IMR-90 (cell line): Measurements from ENCODE around the gene INSM1. TPM values are rescaled to one million over a fixed set of nuclear protein-coding genes. Genes with fewer than 3 reads are reported as not detected.

Experiments used
- ATAC-seq: fragments of 200-7000 bp; cut with Tn5 transposase; 2 replicates; pipeline ENCODE4 v1.9.1; 2020; ENCODE audit warnings: low read depth, mild to moderate bottlenecking, moderate library complexity
- BruUV-seq: library from RNA; stranded (reverse); fragments of 400-500 nt; replicated peaks from 2 replicates; lab custom pipeline; 2021; lab: Mats Ljungman, UMichigan
- CTCF ChIA-PET: fragments of 300-600 bp; formaldehyde crosslinking; extraction: SDS; loops from one replicate; lab custom pipeline; 2021; ENCODE audit warnings: antibody characterized with exemption; lab: Yijun Ruan, JAX
- POLR2A ChIA-PET: fragments of 300-600 bp; sonication (Branson Sonifier 250); formaldehyde crosslinking; loops from one replicate; lab custom pipeline; 2022; ENCODE audit warnings: antibody characterized with exemption; ENCODE audit not compliant: unreplicated experiment; lab: Charles Lee
- DNase-seq: peaks from one replicate; pipeline ENCODE4 v3.0.0; 2013
- H2AFZ ChIP-seq: replicated peaks from 2 replicates; pipeline ENCODE3; 2013; ENCODE audit warnings: low read length, mild to moderate bottlenecking; ENCODE audit not compliant: poor library complexity
- H2AK5ac ChIP-seq: 2 replicates; pipeline ENCODE4 v1.6.1; 2013; ENCODE audit warnings: low read depth, low read length, inconsistent platforms
- H2AK9ac ChIP-seq: replicated peaks from 2 replicates; pipeline ENCODE3; 2013; ENCODE audit warnings: mild to moderate bottlenecking, low read depth, low read length, moderate library complexity; ENCODE audit not compliant: poor library complexity
- H2BK120ac ChIP-seq: 2 replicates; pipeline ENCODE4 v1.6.1; 2013; ENCODE audit warnings: low read depth, low read length, inconsistent platforms
- H2BK15ac ChIP-seq: 3 replicates; pipeline ENCODE4 v1.6.1; 2013; ENCODE audit warnings: low read depth, low read length, inconsistent platforms
- H2BK20ac ChIP-seq: 2 replicates; pipeline ENCODE4 v1.6.1; 2013; ENCODE audit warnings: low read depth, mild to moderate bottlenecking, inconsistent platforms, low read length, moderate library complexity
- H2BK5ac ChIP-seq: 2 replicates; pipeline ENCODE4 v1.6.1; 2013; ENCODE audit warnings: mild to moderate bottlenecking, low read depth, low read length, inconsistent platforms; ENCODE audit not compliant: poor library complexity, severe bottlenecking
- H3K14ac ChIP-seq: replicated peaks from 2 replicates; pipeline ENCODE4 v1.6.1; 2013; ENCODE audit warnings: low read depth, low read length, inconsistent platforms
- H3K18ac ChIP-seq: 2 replicates; pipeline ENCODE4 v1.6.1; 2013; ENCODE audit warnings: low read depth, low read length, control low read depth
- H3K23ac ChIP-seq: 2 replicates; pipeline ENCODE4 v1.6.1; 2013; ENCODE audit warnings: low read depth, low read length, inconsistent platforms
- H3K27ac ChIP-seq: 2 replicates; pipeline ENCODE4 v1.5.1; 2013; ENCODE audit warnings: mild to moderate bottlenecking, control low read depth, low read length; ENCODE audit not compliant: insufficient read depth
- H3K27me3 ChIP-seq: 2 replicates; pipeline ENCODE4 v1.6.1; 2013; ENCODE audit warnings: low read length; ENCODE audit not compliant: control insufficient read depth, insufficient read depth
- H3K36me3 ChIP-seq: 2 replicates; pipeline ENCODE4 v1.6.1; 2013; ENCODE audit warnings: low read length, mixed read lengths; ENCODE audit not compliant: control insufficient read depth, insufficient read depth
- H3K4ac ChIP-seq: 2 replicates; pipeline ENCODE4 v1.6.1; 2013; ENCODE audit warnings: low read depth, low read length, inconsistent platforms
- H3K4me1 ChIP-seq: 2 replicates; pipeline ENCODE4 v1.6.1; 2013; ENCODE audit warnings: low read length, mixed read lengths; ENCODE audit not compliant: control insufficient read depth, insufficient read depth
- H3K4me2 ChIP-seq: 2 replicates; pipeline ENCODE4 v1.6.1; 2013; ENCODE audit warnings: low read depth, mild to moderate bottlenecking, control low read depth, low read length, moderate library complexity
- H3K4me3 ChIP-seq: 2 replicates; pipeline ENCODE4 v1.5.1; 2013; ENCODE audit warnings: low read depth, mild to moderate bottlenecking, control low read depth, low read length, moderate library complexity; ENCODE audit not compliant: insufficient read depth
- H3K56ac ChIP-seq: 2 replicates; pipeline ENCODE4 v1.6.1; 2013; ENCODE audit warnings: low read length, inconsistent platforms; ENCODE audit not compliant: insufficient read depth; ENCODE audit errors: extremely low read depth
- H3K79me1 ChIP-seq, 2 experiments: 2 replicates each; pipeline ENCODE4 v1.6.1; 2013; ENCODE audit warnings: low read length in 2 of 2, inconsistent platforms in 1 of 2, low read depth in 1 of 2
- H3K9ac ChIP-seq: 2 replicates; pipeline ENCODE4 v1.6.1; 2013; ENCODE audit warnings: low read depth, low read length, control low read depth
- H3K9me1 ChIP-seq: 2 replicates; pipeline ENCODE4 v1.6.1; 2013; ENCODE audit warnings: low read length, inconsistent platforms; ENCODE audit not compliant: insufficient read depth
- H3K9me3 ChIP-seq: 2 replicates; pipeline ENCODE4 v1.6.1; 2013; ENCODE audit warnings: low read length; ENCODE audit not compliant: control insufficient read depth, insufficient read depth
- H4K20me1 ChIP-seq: 2 replicates; pipeline ENCODE4 v1.6.1; 2013; ENCODE audit warnings: low read length, inconsistent platforms; ENCODE audit not compliant: insufficient read depth
- H4K5ac ChIP-seq: 2 replicates; pipeline ENCODE4 v1.6.1; 2013; ENCODE audit warnings: mild to moderate bottlenecking, low read depth, low read length, control low read depth
- H4K8ac ChIP-seq, 2 experiments: 2 replicates each; pipeline ENCODE4 v1.6.1; 2013; ENCODE audit warnings: low read depth in 2 of 2, low read length in 2 of 2, control low read depth in 1 of 2, inconsistent platforms in 1 of 2
- H4K91ac ChIP-seq: 2 replicates; pipeline ENCODE4 v1.6.1; 2013; ENCODE audit warnings: low read depth, low read length, inconsistent platforms; ENCODE audit not compliant: insufficient read depth
- BHLHE40 ChIP-seq: fragments of 150-350 bp; IDR thresholded peaks from 2 replicates; pipeline ENCODE4 v1.6.1; 2016; ENCODE audit warnings: mild to moderate bottlenecking, low read depth, low read length
- CEBPB ChIP-seq: IDR thresholded peaks from 2 replicates; pipeline ENCODE4 v1.6.1; 2012; ENCODE audit warnings: low read depth, low read length, improper control_type of control experiment
- FOS ChIP-seq: fragments of 150-350 bp; IDR thresholded peaks from 2 replicates; pipeline ENCODE4 v1.6.1; 2016; ENCODE audit warnings: low read depth, low read length
- MAZ ChIP-seq: IDR thresholded peaks from 2 replicates; pipeline ENCODE4 v1.6.1; 2012; ENCODE audit warnings: low read depth, mild to moderate bottlenecking, low read length, improper control_type of control experiment, moderate library complexity, borderline replicate concordance
- MXI1 ChIP-seq: IDR thresholded peaks from 2 replicates; pipeline ENCODE4 v1.6.1; 2012; ENCODE audit warnings: low read depth, mild to moderate bottlenecking, low read length, moderate library complexity, borderline replicate concordance
- NFE2L2 ChIP-seq: fragments of 150-350 bp; IDR thresholded peaks from 2 replicates; pipeline ENCODE4 v1.6.1; 2016; ENCODE audit warnings: low read depth, mild to moderate bottlenecking, low read length
- RCOR1 ChIP-seq: IDR thresholded peaks from 2 replicates; pipeline ENCODE4 v1.6.1; 2012; ENCODE audit warnings: mild to moderate bottlenecking, low read length, improper control_type of control experiment; ENCODE audit not compliant: insufficient replicate concordance
- SMC3 ChIP-seq: fragments of 150-350 bp; IDR thresholded peaks from 2 replicates; pipeline ENCODE4 v1.6.1; 2016; ENCODE audit warnings: low read depth, mild to moderate bottlenecking, antibody characterized with exemption, low read length, moderate library complexity
- WGBS, 2 experiments: methylation state at CpG; one replicate each; pipeline versions ENCODE4 v1.1.5 to v1.1.7; 2013; ENCODE audit warnings: missing lambda C conversion rate in 2 of 2; ENCODE audit not compliant: insufficient read length in 1 of 2; ENCODE audit errors: extremely low coverage in 2 of 2; 5-methylcytosine and 5-hydroxymethylcytosine counted together
- dilution Hi-C: fragments of 300-500 bp; cut with HindIII; formaldehyde crosslinking; loops from one replicate; pipeline ENCODE4 v1.14.3; 2018; ENCODE audit warnings: low sequenced_read_pairs; ENCODE audit not compliant: unreplicated experiment
- in situ Hi-C: fragments of 300-500 bp; cut with MboI; formaldehyde crosslinking; loops from 3 replicates; pipeline ENCODE4 v1.14.3; 2019; ENCODE audit warnings: low sequenced_read_pairs, inconsistent platforms, mixed read lengths
- intact Hi-C: fragments of 100-400 bp; cut with micrococcal nuclease; formaldehyde crosslinking; loops from 2 replicates; pipeline ENCODE4 v1.10.0; 2022
- polyA plus RNA-seq, 3 experiments: library from polyadenylated mRNA; depleted of rRNA; stranded (reverse); fragments of >200 nt; gene quantifications; 2 replicates each; pipeline ENCODE4 v1.2.3, GENCODE V29; 2012; ENCODE audit warnings: low replicate concordance in 1 of 3
- total RNA-seq: library from RNA; depleted of rRNA; stranded (reverse); fragments of >200 nt; gene quantifications from 2 replicates; pipeline ENCODE4 v1.2.3, GENCODE V29; 2012

The INSM1 gene
- total and polyA plus RNA-seq, 2 of the 4 experiments (the other 2 are of a cell fraction): not detected

DNA sequence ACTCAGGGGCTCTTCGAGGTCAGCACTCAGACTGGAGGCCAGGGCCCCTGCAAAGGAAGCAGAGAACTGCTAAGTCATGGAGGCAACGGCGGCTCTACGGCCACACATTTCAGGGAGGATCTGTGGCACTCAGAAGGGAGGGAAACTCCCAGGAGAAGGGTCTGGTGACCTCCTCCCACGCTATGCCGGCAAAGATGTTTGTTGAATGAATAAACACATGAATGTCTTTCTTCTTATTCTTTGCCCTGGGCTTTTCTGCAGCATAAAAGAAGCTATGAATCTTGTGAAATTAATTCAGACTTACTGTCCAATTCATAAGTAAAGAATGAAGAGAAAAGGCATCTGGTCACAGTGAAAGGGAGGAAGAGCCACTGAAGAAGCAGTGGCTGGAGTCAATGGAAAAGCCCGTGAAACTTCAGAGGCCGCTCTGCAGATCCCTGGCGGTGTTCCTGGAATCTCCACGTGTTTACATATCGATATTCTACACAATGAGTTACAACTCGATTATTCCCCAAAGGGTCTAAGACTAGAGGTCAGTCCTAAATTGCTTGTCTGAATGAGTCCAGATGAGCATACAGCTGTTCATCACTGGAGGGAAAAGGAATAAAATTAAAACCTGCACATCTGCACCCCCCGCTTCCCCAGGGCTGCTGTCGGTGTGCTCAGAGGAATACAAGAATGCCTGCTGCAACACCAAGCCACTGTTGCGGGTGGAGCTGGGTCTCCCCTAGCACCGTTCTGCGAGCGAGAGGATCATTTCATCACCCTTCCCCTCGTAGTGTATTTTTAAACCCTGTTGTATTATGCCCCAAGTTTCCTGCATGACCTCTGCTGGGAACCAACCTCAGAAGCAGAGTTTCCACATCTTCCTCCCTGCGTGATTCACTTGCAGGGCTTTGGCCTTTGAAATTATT lies 25.6 kb downstream of the INSM1 start:
- H2BK20ac ChIP-seq: peak overlapping the region; percentile 89
- H2AK9ac ChIP-seq: no peak overlapping the region
- no peak overlapping the region for H3K4me3 ChIP-seq
- H2BK120ac ChIP-seq: peak overlapping the region; percentile 85
- WGBS, 2 experiments: no CpG with 5 or more reads among the region's 20 CpGs
- peak overlapping the region; percentile 10; the same call in 1 of the 2 replicates for H2AK5ac ChIP-seq
- no peak overlapping the region for H3K9ac ChIP-seq
- peak overlapping the region; percentile 92 for H4K91ac ChIP-seq
- H3K27ac ChIP-seq: peak overlapping the region; percentile 86
- ChIA-PET CTCF (no interaction called here), POLR2A (no interaction called here)
- H2BK15ac ChIP-seq: peak overlapping the region; percentile 55; the same call in 1 of the 3 replicates
- BruUV-seq: no TSS peak
- peak overlapping the region; percentile 45 for H2AFZ ChIP-seq
- H3K4me2 ChIP-seq: peak overlapping the region; percentile 20
- H3K23ac ChIP-seq: peak overlapping the region; percentile 40; the same call in 1 of the 2 replicates
- DNase-seq (peak; percentile 89), ATAC-seq (peak; percentile 87)
- in situ Hi-C loops (no loop called here), intact Hi-C loops (no loop called here), dilution Hi-C loops (no loop called here)
- peak overlapping the region; percentile 77 for H2BK5ac ChIP-seq
- H3K27me3 ChIP-seq: 0 out of 2 replicates have a peak, but pooled peaks cover 1% of the 10 kb centered on the region
- H4K8ac ChIP-seq: peak overlapping the region; percentile 71 to 83; a peak in 3 of 4 replicates
- 0 out of 2 replicates have a peak, but pooled peaks have one; percentile 13 for TF ChIP-seq FOS
- TF ChIP-seq BHLHE40: peak; percentile 63; the same call in 1 of the 2 replicates
- TF ChIP-seq NFE2L2: peak; percentile 82
- TF ChIP-seq SMC3: no peak
- no peak for TF ChIP-seq MXI1
- peak; percentile 43; the same call in 1 of the 2 replicates for TF ChIP-seq MAZ
- TF ChIP-seq RCOR1: peak; percentile 39
- TF ChIP-seq CEBPB: 0 out of 2 replicates have a peak, but pooled peaks have one; percentile 3
- H3K36me3 ChIP-seq: no peaks in the 10 kb centered on the region
- no peaks in the 10 kb centered on the region for H3K79me1 ChIP-seq
- H3K4me1 ChIP-seq: peaks cover 17% of the 10 kb centered on the region
- no peaks in the 10 kb centered on the region for H3K9me3 ChIP-seq
- H3K18ac ChIP-seq: peak overlapping the region; percentile 82
- peak overlapping the region; percentile 64 for H3K14ac ChIP-seq
- 0 out of 2 replicates have a peak overlapping the region, but pooled peaks have one; percentile 48 for H3K56ac ChIP-seq
- no peaks in the 10 kb centered on the region for H4K20me1 ChIP-seq
- H3K9me1 ChIP-seq: peaks cover 3% of the 10 kb centered on the region; the same call in 1 of the 2 replicates
- H4K5ac ChIP-seq: peak overlapping the region; percentile 85
- H3K4ac ChIP-seq: peak overlapping the region; percentile 81
